ENCODE measurements around the gene ARMH1.

DNA sequence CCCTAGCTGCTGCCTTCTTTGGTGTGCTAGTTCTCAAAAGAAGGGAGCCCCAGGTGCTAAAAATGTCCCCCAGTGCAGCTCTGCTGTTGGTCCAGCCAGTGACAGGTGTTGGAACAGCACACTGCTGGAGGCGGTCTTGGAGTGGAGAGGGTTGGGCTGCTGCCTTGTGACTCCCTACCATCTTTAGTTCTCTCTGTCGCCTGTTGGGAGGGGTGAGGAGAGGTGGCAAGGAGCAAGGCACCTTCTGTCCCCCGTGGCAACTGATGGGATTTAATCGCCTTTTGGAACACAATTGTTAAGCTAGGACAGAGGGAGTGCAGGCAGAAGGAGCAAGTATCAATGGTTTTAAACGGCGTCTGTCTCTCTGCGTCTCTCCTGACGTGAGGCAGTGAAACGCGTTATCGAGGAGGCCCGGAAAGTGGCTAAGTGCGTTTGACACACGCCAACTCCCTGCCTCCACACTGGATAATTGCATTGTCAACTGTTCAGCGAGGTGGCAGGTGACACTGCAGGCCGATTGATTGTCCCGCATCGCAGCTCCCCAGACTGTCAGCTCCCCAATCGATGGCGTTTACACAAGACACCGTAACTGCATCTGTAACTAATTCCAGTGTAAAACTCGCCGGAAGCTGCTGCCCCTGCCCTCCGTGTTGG is 34.2 kb upstream of the ARMH1 start:
- TF ChIP-seq, protein P1, sequence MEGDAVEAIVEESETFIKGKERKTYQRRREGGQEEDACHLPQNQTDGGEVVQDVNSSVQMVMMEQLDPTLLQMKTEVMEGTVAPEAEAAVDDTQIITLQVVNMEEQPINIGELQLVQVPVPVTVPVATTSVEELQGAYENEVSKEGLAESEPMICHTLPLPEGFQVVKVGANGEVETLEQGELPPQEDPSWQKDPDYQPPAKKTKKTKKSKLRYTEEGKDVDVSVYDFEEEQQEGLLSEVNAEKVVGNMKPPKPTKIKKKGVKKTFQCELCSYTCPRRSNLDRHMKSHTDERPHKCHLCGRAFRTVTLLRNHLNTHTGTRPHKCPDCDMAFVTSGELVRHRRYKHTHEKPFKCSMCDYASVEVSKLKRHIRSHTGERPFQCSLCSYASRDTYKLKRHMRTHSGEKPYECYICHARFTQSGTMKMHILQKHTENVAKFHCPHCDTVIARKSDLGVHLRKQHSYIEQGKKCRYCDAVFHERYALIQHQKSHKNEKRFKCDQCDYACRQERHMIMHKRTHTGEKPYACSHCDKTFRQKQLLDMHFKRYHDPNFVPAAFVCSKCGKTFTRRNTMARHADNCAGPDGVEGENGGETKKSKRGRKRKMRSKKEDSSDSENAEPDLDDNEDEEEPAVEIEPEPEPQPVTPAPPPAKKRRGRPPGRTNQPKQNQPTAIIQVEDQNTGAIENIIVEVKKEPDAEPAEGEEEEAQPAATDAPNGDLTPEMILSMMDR (IDR thresholded peaks at IDR 0.05 in 8 of 11, conservative IDR thresholded peaks at IDR 0.05 in 3 of 11): no peak
- TF ChIP-seq POLR2A (IDR thresholded peaks at IDR 0.05): no peak

Data from spleen (tissue), 7 donors.